ENCODE data around the gene TMEM176A. TPM values are rescaled to one million over a fixed set of nuclear protein-coding genes. Genes with fewer than 3 reads are reported as not detected.

Gene TMEM176A
- total RNA-seq, 1 donor from 2014 or later, result not detected

GRCh38 chr7:150845421-150845861 lies 44.9 kb downstream of the TMEM176A start:
- H3K9me3 ChIP-seq (ENCODE audit: insufficient read depth, low read depth, low read length), result no peaks in the 10 kb centered on the region
- H3K4me2 ChIP-seq (ENCODE audit: low read length), result no peak overlapping the region
- DNase-seq (ENCODE audit: low read depth), result no peak
- H3K9me3 Mint-ChIP-seq (ENCODE audit: unreplicated experiment), result peaks cover 4% of the 10 kb centered on the region
- no peaks in the 10 kb centered on the region for H4K20me1 ChIP-seq (ENCODE audit: insufficient read depth, low read length)
- H3K36me3 ChIP-seq (ENCODE audit: insufficient read depth, low read length), result no peaks in the 10 kb centered on the region
- peaks cover 21% of the 10 kb centered on the region for H3K4me1 Mint-ChIP-seq (ENCODE audit: low read depth, unreplicated experiment)
- H3K27me3 Mint-ChIP-seq (ENCODE audit: low read depth, unreplicated experiment), result peaks cover 23% of the 10 kb centered on the region
- no peaks in the 10 kb centered on the region for H3K27me3 ChIP-seq (ENCODE audit: insufficient read depth, low read length)
- H3K79me2 ChIP-seq (ENCODE audit: insufficient read depth, low read length), result no peaks in the 10 kb centered on the region
- no peak overlapping the region for H3K27ac ChIP-seq (ENCODE audit: low read depth, low read length)
- no peaks in the 10 kb centered on the region for H3K4me1 ChIP-seq (ENCODE audit: insufficient read depth, low read length)
- H2AFZ ChIP-seq (ENCODE audit: low read depth, low read length), result no peak overlapping the region
- H3K4me3 Mint-ChIP-seq (ENCODE audit: unreplicated experiment), result peak overlapping the region; percentile 62
- H3K9ac ChIP-seq (ENCODE audit: low read length), result no peak overlapping the region
- no peaks in the 10 kb centered on the region for H3K36me3 Mint-ChIP-seq (ENCODE audit: low read depth, unreplicated experiment)
- no peak overlapping the region for H3K27ac Mint-ChIP-seq (ENCODE audit: unreplicated experiment)
- no peak overlapping the region for H3K4me3 ChIP-seq (ENCODE audit: insufficient read depth, low read depth, low read length)
- FAIRE-seq, result no peak
- TF ChIP-seq EZH2 (IDR thresholded peaks at IDR 0.05; ENCODE audit: insufficient read depth, low read length), result no peak
- TF ChIP-seq CTCF (IDR thresholded peaks at IDR 0.05; ENCODE audit: insufficient read depth, low read depth, low read length), result no peak

GRCh38 chr7:150846291-150847115 lies 45.9 kb downstream of the TMEM176A start:
- FAIRE-seq, result no peak
- H3K4me1 Mint-ChIP-seq (ENCODE audit: low read depth, unreplicated experiment), result peaks cover 17% of the 10 kb centered on the region
- peaks cover 23% of the 10 kb centered on the region for H3K27me3 Mint-ChIP-seq (ENCODE audit: low read depth, unreplicated experiment)

More at GRCh38 chr7:150846291-150847115, 45.9 kb downstream of the TMEM176A start:
- H3K36me3 Mint-ChIP-seq (ENCODE audit: low read depth, unreplicated experiment), result no peaks in the 10 kb centered on the region
- H3K36me3 ChIP-seq (ENCODE audit: insufficient read depth, low read length), result no peaks in the 10 kb centered on the region
- H3K4me3 ChIP-seq (ENCODE audit: insufficient read depth, low read depth, low read length), result no peak overlapping the region
- H4K20me1 ChIP-seq (ENCODE audit: insufficient read depth, low read length), result no peaks in the 10 kb centered on the region
- H3K27me3 ChIP-seq (ENCODE audit: insufficient read depth, low read length), result no peaks in the 10 kb centered on the region
- no peak overlapping the region for H3K4me2 ChIP-seq (ENCODE audit: low read length)
- no peaks in the 10 kb centered on the region for H3K9me3 ChIP-seq (ENCODE audit: insufficient read depth, low read depth, low read length)
- H3K9ac ChIP-seq (ENCODE audit: low read length), result no peak overlapping the region
- H3K9me3 Mint-ChIP-seq (ENCODE audit: unreplicated experiment), result peaks cover 4% of the 10 kb centered on the region
- H3K79me2 ChIP-seq (ENCODE audit: insufficient read depth, low read length), result no peaks in the 10 kb centered on the region
- H3K27ac ChIP-seq (ENCODE audit: low read depth, low read length), result no peak overlapping the region
- H2AFZ ChIP-seq (ENCODE audit: low read depth, low read length), result no peak overlapping the region
- no peaks in the 10 kb centered on the region for H3K4me1 ChIP-seq (ENCODE audit: insufficient read depth, low read length)
- H3K27ac Mint-ChIP-seq (ENCODE audit: unreplicated experiment), result no peak overlapping the region
- TF ChIP-seq EZH2 (IDR thresholded peaks at IDR 0.05; ENCODE audit: insufficient read depth, low read length) (no peak), CTCF (IDR thresholded peaks at IDR 0.05; ENCODE audit: insufficient read depth, low read depth, low read length) (no peak)
- no peak for DNase-seq (ENCODE audit: low read depth)
- no peak overlapping the region for H3K4me3 Mint-ChIP-seq (ENCODE audit: unreplicated experiment)

Data from astrocyte (in vitro differentiated cells and primary cell).